Effector memory CD4-positive, alpha-beta T cell (primary cell): ENCODE data around the gene FABP7.
"Not testable (repeated sequence)": the region's sequence is repeated elsewhere in the genome, so short reads cannot be mapped to it uniquely, and the experiment has no call there.

Experiments
- DNase-seq, 3 donors: peaks; one replicate each; pipeline ENCODE4 v3.0.0-alpha.2; 2020
- H3K27ac ChIP-seq: 2 replicates; pipeline ENCODE4 v1.7.0; 2013; ENCODE audit warnings: mild to moderate bottlenecking, low read length, moderate library complexity; ENCODE audit not compliant: insufficient read depth, poor library complexity, severe bottlenecking
- H3K27me3 ChIP-seq: replicated peaks from 2 replicates; pipeline ENCODE4 v1.7.0; 2013; ENCODE audit warnings: mild to moderate bottlenecking, low read length; ENCODE audit not compliant: insufficient read depth, control insufficient read depth, poor library complexity, severe bottlenecking
- H3K36me3 ChIP-seq: 2 replicates; pipeline ENCODE4 v1.7.0; 2013; ENCODE audit warnings: mild to moderate bottlenecking, low read length, moderate library complexity; ENCODE audit not compliant: control insufficient read depth, insufficient read depth
- H3K4me1 ChIP-seq: 2 replicates; pipeline ENCODE4 v1.7.0; 2013; ENCODE audit warnings: low read length, mild to moderate bottlenecking; ENCODE audit not compliant: control insufficient read depth, insufficient read depth, poor library complexity, severe bottlenecking
- H3K4me3 ChIP-seq: 2 replicates; pipeline ENCODE4 v1.7.0; 2013; ENCODE audit warnings: low read length, low read depth, mild to moderate bottlenecking; ENCODE audit not compliant: insufficient read depth, poor library complexity, severe bottlenecking
- H3K9me3 ChIP-seq: 2 replicates; pipeline ENCODE4 v1.7.0; 2013; ENCODE audit warnings: mild to moderate bottlenecking, low read length, moderate library complexity; ENCODE audit not compliant: control insufficient read depth

Gene FABP7

DNA sequence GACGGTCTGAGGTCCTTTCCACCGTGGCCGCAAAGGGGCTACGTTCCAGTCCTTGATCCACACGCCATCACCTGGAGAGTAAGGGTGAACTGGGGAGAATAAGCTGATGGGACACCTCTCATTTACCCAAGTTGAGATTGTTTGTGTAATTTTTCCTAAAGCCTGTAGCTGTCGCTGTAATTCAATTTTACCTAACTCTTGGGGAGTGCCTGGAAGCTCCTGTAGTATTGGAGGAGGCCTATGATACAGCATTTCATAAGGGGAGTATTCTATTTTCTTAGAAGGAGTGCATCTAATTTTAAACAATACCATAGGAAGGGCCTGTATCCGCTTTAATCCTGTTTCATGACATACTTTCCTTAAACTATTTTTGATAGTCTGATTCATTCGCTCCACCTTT, 35.3 kb upstream of the FABP7 start:
- H3K4me1 ChIP-seq, H3K4me3 ChIP-seq, H3K27ac ChIP-seq, DNase-seq, H3K9me3 ChIP-seq, H3K36me3 ChIP-seq, H3K27me3 ChIP-seq: not testable (repeated sequence)

DNA sequence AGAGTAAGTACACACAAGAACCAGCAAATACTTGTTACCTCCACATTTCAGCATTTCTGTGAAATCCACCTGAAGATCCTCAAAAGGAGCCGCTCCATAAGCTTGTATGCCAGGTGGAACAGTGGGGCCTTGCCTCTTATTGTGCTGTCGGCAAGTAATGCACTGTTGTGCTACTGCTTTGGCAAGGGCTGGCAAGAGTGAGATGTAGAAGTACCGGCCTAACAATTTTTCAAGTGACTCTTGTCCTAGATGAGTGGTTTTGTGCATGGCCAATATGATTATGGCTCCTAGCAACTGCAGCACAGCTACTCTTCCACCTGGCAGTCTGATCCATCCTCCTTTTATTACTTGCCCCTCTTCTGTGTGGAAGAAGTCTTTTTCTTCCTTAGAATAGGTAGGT, 34.7 kb upstream of the FABP7 start:
- H3K27me3 ChIP-seq, H3K4me3 ChIP-seq, H3K27ac ChIP-seq, H3K9me3 ChIP-seq, DNase-seq, H3K4me1 ChIP-seq, H3K36me3 ChIP-seq: not testable (repeated sequence)

DNA sequence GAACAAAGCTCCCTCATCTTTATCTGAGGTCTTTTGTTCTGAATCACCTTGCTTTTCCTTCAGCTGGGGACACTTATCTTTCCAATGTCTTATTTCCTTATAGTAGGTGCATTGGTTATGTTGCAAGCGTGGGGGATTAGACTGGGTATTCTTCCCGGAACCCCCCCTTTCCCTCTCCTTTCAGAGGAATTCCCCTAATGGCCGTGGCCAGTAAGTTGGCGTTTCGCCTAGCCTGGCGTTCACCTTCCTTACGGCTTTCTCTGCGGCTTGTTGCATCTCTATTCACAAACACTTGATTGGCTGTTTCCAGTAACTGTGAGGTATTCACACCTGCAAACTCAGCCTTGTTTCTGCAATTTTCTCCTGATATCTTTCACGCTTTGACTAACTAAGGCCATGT, 32.8 kb upstream of the FABP7 start:
- Histone ChIP-seq H3K36me3 (no peaks in the 10 kb centered on the region), H3K4me1 (no peaks in the 10 kb centered on the region), H3K4me3 (no peak overlapping the region), H3K9me3 (no peaks in the 10 kb centered on the region), H3K27me3 (no peaks in the 10 kb centered on the region), H3K27ac (no peak overlapping the region)
- no peak for DNase-seq

DNA sequence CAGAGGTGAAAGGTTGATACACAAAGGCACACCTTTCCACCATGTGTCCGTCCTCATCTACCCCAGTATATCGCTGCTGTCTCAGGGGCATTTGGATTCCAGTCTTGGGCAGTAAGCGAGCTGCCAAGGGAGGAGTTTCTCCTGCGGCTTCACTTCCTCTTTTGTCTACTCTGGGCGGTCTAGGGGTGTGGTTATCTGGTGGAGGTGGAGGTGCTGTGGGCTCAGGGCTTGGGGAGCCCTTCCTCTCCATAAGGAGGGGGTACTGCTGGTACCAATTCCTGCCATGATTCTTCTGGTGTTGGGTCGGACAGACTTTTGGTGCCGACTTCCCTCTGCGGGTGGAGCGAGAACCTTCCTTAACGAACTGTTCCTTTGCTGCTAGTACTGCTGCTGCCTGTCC, 31.9 kb upstream of the FABP7 start:
- Histone ChIP-seq H3K4me1 (no peaks in the 10 kb centered on the region), H3K36me3 (no peaks in the 10 kb centered on the region), H3K4me3 (no peak overlapping the region), H3K27me3 (no peaks in the 10 kb centered on the region), H3K27ac (no peak overlapping the region), H3K9me3 (no peaks in the 10 kb centered on the region)
- no peak for DNase-seq

DNA sequence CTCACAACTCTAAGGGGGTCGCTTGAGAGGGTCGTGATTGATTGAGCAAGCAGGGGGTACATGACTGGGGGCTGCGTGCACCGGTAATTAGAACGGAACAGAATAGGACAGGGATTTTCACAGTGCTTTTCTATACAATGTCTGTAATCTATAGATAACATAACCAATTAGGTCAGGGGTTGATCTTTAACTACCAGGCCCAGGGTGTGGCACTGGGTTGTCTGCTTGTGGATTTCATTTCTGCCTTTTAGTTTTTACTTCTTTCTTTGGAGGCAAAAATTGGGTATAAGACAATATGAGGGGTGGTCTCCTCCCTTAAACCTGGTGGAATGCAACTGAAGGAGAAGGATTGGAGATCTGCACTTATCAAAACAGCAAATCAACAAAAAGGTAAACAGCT, 30.6 kb upstream of the FABP7 start:
- H3K4me3 ChIP-seq, DNase-seq, H3K27me3 ChIP-seq, H3K36me3 ChIP-seq, H3K27ac ChIP-seq, H3K4me1 ChIP-seq, H3K9me3 ChIP-seq: not testable (repeated sequence)

DNA sequence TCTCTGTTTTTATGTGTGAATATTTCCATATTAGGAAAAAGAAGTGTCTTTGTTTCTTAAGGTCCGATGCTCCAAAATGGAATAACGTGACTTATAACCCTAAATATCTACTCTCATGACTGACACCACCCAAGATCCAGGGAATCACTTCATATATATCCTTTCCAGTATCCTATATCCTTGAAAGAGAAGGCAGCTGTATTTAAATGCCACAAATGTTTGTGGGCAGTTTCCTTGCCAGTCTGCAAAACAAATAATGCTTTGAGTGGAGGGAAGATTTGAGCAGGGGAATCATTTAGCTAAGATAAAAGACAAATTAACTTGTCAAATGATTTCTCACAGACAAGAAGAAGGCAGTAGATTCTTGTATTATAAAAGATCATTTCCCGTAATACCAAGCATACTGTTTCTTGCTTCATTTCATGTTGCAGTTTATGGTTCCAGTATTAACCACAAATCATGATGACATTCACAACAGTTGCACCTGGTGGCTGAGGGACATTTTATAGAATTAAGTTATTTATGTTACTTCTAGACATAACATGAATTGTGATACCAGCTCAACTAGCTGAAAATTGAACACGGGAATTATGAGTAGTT, 30.0 kb upstream of the FABP7 start:
- no peaks in the 10 kb centered on the region for H3K36me3 ChIP-seq
- DNase-seq, result no peak
- H3K4me1 ChIP-seq, result no peaks in the 10 kb centered on the region
- no peak overlapping the region for H3K27ac ChIP-seq
- H3K9me3 ChIP-seq, result no peaks in the 10 kb centered on the region
- H3K27me3 ChIP-seq, result no peaks in the 10 kb centered on the region
- no peak overlapping the region for H3K4me3 ChIP-seq

DNA sequence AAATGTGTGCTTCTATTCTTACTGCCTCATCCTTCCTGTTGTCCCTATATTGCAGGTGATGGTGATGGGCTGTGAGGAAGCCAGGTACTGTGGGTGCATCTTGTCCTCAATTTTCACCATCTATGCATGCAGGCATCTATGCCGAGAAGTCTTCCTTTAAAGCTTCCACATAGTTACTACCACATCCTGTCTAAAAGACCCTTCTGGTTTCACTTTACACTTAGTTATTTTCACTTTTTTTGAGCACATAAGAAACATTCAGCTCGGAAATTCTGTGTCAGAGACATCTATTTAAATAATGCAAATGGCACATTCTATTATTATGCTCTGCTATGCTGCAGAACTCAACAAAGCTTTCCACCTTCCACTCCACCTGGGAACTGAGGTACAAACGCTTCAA, 28.2 kb upstream of the FABP7 start:
- Histone ChIP-seq H3K27me3 (no peaks in the 10 kb centered on the region), H3K4me1 (no peaks in the 10 kb centered on the region), H3K36me3 (no peaks in the 10 kb centered on the region), H3K4me3 (no peak overlapping the region), H3K27ac (no peak overlapping the region), H3K9me3 (no peaks in the 10 kb centered on the region)
- DNase-seq, result no peak

DNA sequence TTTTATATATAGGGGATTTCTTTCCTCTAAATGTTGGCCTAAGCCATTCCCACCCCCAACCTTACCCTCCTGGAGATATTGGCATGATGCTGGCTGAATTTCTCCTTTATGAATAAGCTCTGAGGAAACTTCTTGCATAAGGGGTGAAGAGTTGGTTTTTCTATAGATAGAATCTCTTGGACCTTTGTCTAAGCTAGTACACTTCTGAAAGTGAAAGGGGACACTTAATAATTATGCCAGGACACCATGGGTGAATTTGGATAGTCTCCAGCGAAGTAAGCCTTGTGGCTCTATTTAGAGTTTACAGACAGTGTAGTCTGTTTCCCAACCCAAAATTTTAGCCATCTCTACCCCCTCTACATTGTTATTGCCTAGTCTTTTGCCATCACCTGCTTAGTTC, 27.1 kb upstream of the FABP7 start:
- no peak overlapping the region for H3K27ac ChIP-seq
- H3K4me1 ChIP-seq, result no peaks in the 10 kb centered on the region
- no peak for DNase-seq
- H3K4me3 ChIP-seq, result no peak overlapping the region
- H3K36me3 ChIP-seq, result no peaks in the 10 kb centered on the region
- H3K27me3 ChIP-seq, result no peaks in the 10 kb centered on the region
- H3K9me3 ChIP-seq, result no peaks in the 10 kb centered on the region

DNA sequence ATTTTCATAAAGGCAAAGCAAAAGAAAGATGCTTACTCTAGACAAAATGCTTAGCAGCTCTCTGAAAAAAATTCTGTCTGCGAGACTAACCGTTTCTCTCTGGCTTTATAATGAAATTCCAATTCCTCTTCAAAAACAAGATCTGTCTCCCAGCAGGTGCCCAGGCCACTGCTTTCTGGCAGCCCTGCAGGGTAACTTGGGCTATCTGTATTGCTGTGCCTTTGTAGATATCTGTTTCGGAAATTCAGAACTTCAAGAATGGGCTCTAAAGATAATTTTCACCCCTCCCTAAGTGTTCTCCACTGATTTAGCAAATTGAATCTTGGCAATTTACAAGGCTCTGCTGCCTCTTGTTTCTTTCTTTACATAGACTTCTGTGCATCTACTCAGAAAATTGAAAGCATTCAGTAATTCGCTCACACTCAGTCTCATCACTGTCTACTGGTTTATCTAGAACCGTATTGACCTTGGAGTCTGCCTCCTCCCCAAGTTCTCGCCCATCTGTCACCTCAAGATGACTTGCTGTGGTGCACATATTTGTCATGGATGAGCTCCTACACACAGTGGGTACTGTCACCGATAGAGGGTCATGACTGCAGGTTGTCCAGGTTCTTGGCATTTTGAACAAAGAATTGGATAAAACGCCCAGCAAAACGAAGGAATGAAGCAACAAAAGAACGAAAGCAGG, 26.4 kb upstream of the FABP7 start:
- no peak overlapping the region for H3K27ac ChIP-seq
- H3K9me3 ChIP-seq, result no peaks in the 10 kb centered on the region
- H3K4me1 ChIP-seq, result no peaks in the 10 kb centered on the region
- H3K4me3 ChIP-seq, result no peak overlapping the region
- DNase-seq, result no peak
- no peaks in the 10 kb centered on the region for H3K27me3 ChIP-seq
- no peaks in the 10 kb centered on the region for H3K36me3 ChIP-seq

DNA sequence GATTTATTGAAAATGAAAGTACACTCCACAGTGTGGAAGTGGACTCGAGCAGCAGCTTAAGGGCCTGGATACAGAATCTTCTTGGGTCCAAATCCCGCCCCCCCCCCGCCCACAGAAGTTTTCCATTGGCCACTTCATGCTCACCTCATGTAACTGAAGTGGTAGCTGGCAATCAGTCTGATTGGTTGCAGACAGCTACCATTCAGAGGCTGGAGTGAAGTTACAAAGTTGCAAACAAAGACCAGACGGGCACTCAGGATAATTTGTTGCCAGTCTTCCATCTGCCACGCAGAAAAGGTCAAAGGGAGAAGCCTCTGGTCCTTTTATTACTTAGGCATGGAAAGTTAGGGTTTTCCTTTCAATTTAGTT, 25.8 kb upstream of the FABP7 start:
- no peaks in the 10 kb centered on the region for H3K9me3 ChIP-seq
- no peak overlapping the region for H3K27ac ChIP-seq
- no peaks in the 10 kb centered on the region for H3K27me3 ChIP-seq
- H3K36me3 ChIP-seq, result no peaks in the 10 kb centered on the region
- no peaks in the 10 kb centered on the region for H3K4me1 ChIP-seq
- H3K4me3 ChIP-seq, result no peak overlapping the region
- DNase-seq, result no peak
